ENCODE measurements around the gene FXYD3. TPM values are rescaled to one million over a fixed set of nuclear protein-coding genes. Genes with fewer than 3 reads are reported as not detected.

Gene FXYD3
- total and polyA plus RNA-seq, 2 of the 13 experiments (the other 11 are each of a cell fraction or from before 2014, with no cell fraction given): 4.9 TPM; not detected in 1

GRCh38 chr19:35135389-35135909 is 19.8 kb downstream of the FXYD3 start (continued):
- TF ChIP-seq ZFP91 (CRISPR knock-in tag; IDR thresholded peaks at IDR 0.05; ENCODE audit: borderline replicate concordance) (peak; percentile 73), MLLT10 (CRISPR knock-in tag; IDR thresholded peaks at IDR 0.05) (no peak), PHF20 (CRISPR knock-in tag; IDR thresholded peaks at IDR 0.05) (no peak), ZFP36 (IDR thresholded peaks at IDR 0.05; ENCODE audit: borderline replicate concordance, low read depth, low read length, partially characterized antibody) (no peak), FOXM1 (CRISPR knock-in tag; IDR thresholded peaks at IDR 0.05) (no peak), CREM (IDR thresholded peaks at IDR 0.05) (no peak), CREM (CRISPR knock-in tag; IDR thresholded peaks at IDR 0.05) (no peak), GPN1 (CRISPR knock-in tag; IDR thresholded peaks at IDR 0.05; ENCODE audit: borderline replicate concordance) (no peak), BORCS8-MEF2B (CRISPR knock-in tag; IDR thresholded peaks at IDR 0.05) (no peak), ZIK1 (CRISPR knock-in tag; IDR thresholded peaks at IDR 0.05; ENCODE audit: borderline replicate concordance, low read depth) (no peak), SP5 (CRISPR knock-in tag; IDR thresholded peaks at IDR 0.05; ENCODE audit: borderline replicate concordance, low read depth) (no peak), LBX2 (CRISPR knock-in tag; IDR thresholded peaks at IDR 0.05; ENCODE audit: borderline replicate concordance) (no peak), ZNF207 (IDR thresholded peaks at IDR 0.05; ENCODE audit: borderline replicate concordance) (no peak), RARA (CRISPR knock-in tag; IDR thresholded peaks at IDR 0.05) (peak; percentile 75), RAD51 (IDR thresholded peaks at IDR 0.05; ENCODE audit: borderline replicate concordance) (no peak), ZNF550 (CRISPR knock-in tag; IDR thresholded peaks at IDR 0.05; ENCODE audit: borderline replicate concordance) (no peak), ZNF326 (CRISPR knock-in tag; IDR thresholded peaks at IDR 0.05; ENCODE audit: borderline replicate concordance) (no peak), THRA (CRISPR knock-in tag; IDR thresholded peaks at IDR 0.05; ENCODE audit: borderline replicate concordance) (0 out of 2 replicates have a peak, but pooled peaks have one; percentile 25), REXO4 (CRISPR knock-in tag; IDR thresholded peaks at IDR 0.05; ENCODE audit: borderline replicate concordance) (no peak), GATAD2A (CRISPR knock-in tag; IDR thresholded peaks at IDR 0.05) (peak; percentile 81), NAIF1 (CRISPR knock-in tag; IDR thresholded peaks at IDR 0.05; ENCODE audit: borderline replicate concordance) (no peak), KDM4B (CRISPR knock-in tag; IDR thresholded peaks at IDR 0.05) (peak; percentile 69; the same call in 1 of the 2 replicates), ZNF331 (CRISPR knock-in tag; IDR thresholded peaks at IDR 0.05) (no peak), ZNF782 (CRISPR knock-in tag; IDR thresholded peaks at IDR 0.05; ENCODE audit: borderline replicate concordance) (no peak), ZNF775 (CRISPR knock-in tag; IDR thresholded peaks at IDR 0.05; ENCODE audit: borderline replicate concordance) (no peak), FOXK1 (CRISPR knock-in tag; IDR thresholded peaks at IDR 0.05; ENCODE audit: borderline replicate concordance, low read depth) (no peak), ZNF333 (CRISPR knock-in tag; IDR thresholded peaks at IDR 0.05; ENCODE audit: borderline replicate concordance) (no peak), NONO (IDR thresholded peaks at IDR 0.05) (no peak), NONO (CRISPR knock-in tag; conservative IDR thresholded peaks at IDR 0.05) (0 out of 2 replicates have a peak, but pooled peaks have one; percentile 61), AKAP8 (CRISPR knock-in tag; IDR thresholded peaks at IDR 0.05) (no peak), SMC3 (IDR thresholded peaks at IDR 0.05; ENCODE audit: low read length) (peak; percentile 60)
